Body of pancreas (tissue), 4 donors: Measurements from ENCODE around the gene CDC42SE2. TPM values are rescaled to one million over a fixed set of nuclear protein-coding genes. Genes with fewer than 3 reads are reported as not detected.
"Not testable (repeated sequence)": the region's sequence is repeated elsewhere in the genome, so short reads cannot be mapped to it uniquely, and the experiment has no call there.

Source experiments
- ATAC-seq: fragments of 150-250 bp; one replicate; pipeline ENCODE4 v1.9.1; 2016
- DNase-seq, 4 donors: peaks; one replicate each; pipeline ENCODE4 v3.0.0-alpha.2; 2019
- H3K27ac ChIP-seq, 4 donors: fragments of 200-600 bp; sonication (generic); 1 replicate in 3 of 4; 2 replicates in 1 of 4; pipeline versions ENCODE4 v1.5.1 to v1.6.1; 2016 to 2019; ENCODE audit warnings: mild to moderate bottlenecking in 1 of 4, mixed read lengths in 1 of 4, moderate library complexity in 1 of 4
- H3K27me3 ChIP-seq, 2 donors: fragments of 200-600 bp; sonication (generic); one replicate each; pipeline ENCODE4 v1.6.0; 2016; ENCODE audit warnings: mild to moderate bottlenecking in 1 of 2
- H3K36me3 ChIP-seq, 2 donors: fragments of 200-600 bp; sonication (generic); replicated peaks in 1 of 2; 2 replicates each; pipeline ENCODE4 v1.5.1; 2016; ENCODE audit warnings: low read depth in 2 of 2; ENCODE audit not compliant: insufficient read depth in 1 of 2
- H3K4me1 ChIP-seq: fragments of 200-600 bp; sonication (generic); one replicate; pipeline ENCODE4 v1.6.0; 2016
- H3K4me3 ChIP-seq, 2 donors: fragments of 200-600 bp; sonication (generic); 1 replicate in 1 of 2; 2 replicates in 1 of 2; pipeline ENCODE4 v1.5.1; 2016 to 2019
- H3K9me3 ChIP-seq, 3 donors: fragments of 200-600 bp; sonication (generic); 1 replicate in 2 of 3; 2 replicates in 1 of 3; pipeline ENCODE4 v1.5.1; 2016
- CTCF ChIP-seq, 7 experiments: fragments of 450-650 bp in 4 of 7; fragments of 200-600 bp in 3 of 7; sonication (generic) in 3 of 7; IDR thresholded peaks; one replicate each; pipeline ENCODE4 v1.5.1; 2016 to 2019; ENCODE audit warnings: antibody characterized with exemption in 7 of 7
- POLR2A ChIP-seq, 3 donors: fragments of 450-650 bp; IDR thresholded peaks; one replicate each; pipeline ENCODE4 v1.6.1; 2016; ENCODE audit warnings: antibody characterized with exemption in 3 of 3, mild to moderate bottlenecking in 2 of 3
- WGBS, 2 donors: methylation state at CpG; one replicate each; pipeline ENCODE4 v1.1.5; 2017; 5-methylcytosine and 5-hydroxymethylcytosine counted together
- intact Hi-C: fragments of 100-400 bp; cut with DNase I; formaldehyde crosslinking; loops from one replicate; pipeline ENCODE4 v1.15.1; 2023
- total RNA-seq, 2 donors: library from RNA; depleted of rRNA; stranded (reverse); fragments of >200 nt; gene quantifications; one replicate each; pipeline ENCODE4 v1.1.0, GENCODE V29; 2016

Gene CDC42SE2
- total RNA-seq, 2 donors from 2014 or later, result 23.4 to 33.5 TPM

- no peak for TF ChIP-seq CTCF (IDR thresholded peaks at IDR 0.05)
- TF ChIP-seq POLR2A (IDR thresholded peaks at IDR 0.05), result no peak
- intact Hi-C loops, result no loop called here
- Histone ChIP-seq H3K36me3 (no peaks in the 10 kb centered on the region), H3K4me3 (no peak overlapping the region), H3K27me3 (no peaks in the 10 kb centered on the region), H3K9me3 (no peaks in the 10 kb centered on the region), H3K27ac (no peak overlapping the region), H3K4me1 (peaks cover 22% of the 10 kb centered on the region)
- 85 to 87% methylated on average over 3 of the region's 3 CpGs for WGBS, 2 donors
- no peak for DNase-seq
- no peak for ATAC-seq
Observed at GRCh38 chr5:131328536-131329285, 64.9 kb downstream of the CDC42SE2 start.

- Histone ChIP-seq H3K36me3 (no peaks in the 10 kb centered on the region), H3K27me3 (no peaks in the 10 kb centered on the region), H3K4me3 (no peak overlapping the region), H3K27ac (no peak overlapping the region), H3K9me3 (no peaks in the 10 kb centered on the region), H3K4me1 (peaks cover 16% of the 10 kb centered on the region)
- no peak for TF ChIP-seq POLR2A (IDR thresholded peaks at IDR 0.05)
- TF ChIP-seq CTCF (IDR thresholded peaks at IDR 0.05), result no peak
- ATAC-seq (no peak), DNase-seq (no peak)
- 73 to 94% methylated on average over 2 of the region's 2 CpGs for WGBS, 2 donors
- intact Hi-C loops, result no loop called here
Observed at GRCh38 chr5:131329286-131329560, 65.4 kb downstream of the CDC42SE2 start.

- H3K9me3 ChIP-seq, result no peaks in the 10 kb centered on the region
- no peaks in the 10 kb centered on the region for H3K36me3 ChIP-seq
- intact Hi-C loops, result no loop called here
- WGBS, 2 donors, result 92 to 97% methylated on average over 5 of the region's 5 CpGs
- no peaks in the 10 kb centered on the region for H3K27me3 ChIP-seq
- no peak for TF ChIP-seq POLR2A (IDR thresholded peaks at IDR 0.05)
- no peak for TF ChIP-seq CTCF (IDR thresholded peaks at IDR 0.05)
- ATAC-seq (no peak), DNase-seq (no peak)
- H3K4me1 ChIP-seq, result peaks cover 8% of the 10 kb centered on the region
- H3K4me3 ChIP-seq, result no peak overlapping the region
- no peak overlapping the region for H3K27ac ChIP-seq
Observed at GRCh38 chr5:131330031-131330430, 66.2 kb downstream of the CDC42SE2 start.

GRCh38 chr5:131335756-131336155 lies 71.9 kb downstream of the CDC42SE2 start:
- H3K27me3 ChIP-seq, intact Hi-C loops, H3K27ac ChIP-seq, H3K9me3 ChIP-seq, H3K4me1 ChIP-seq, H3K36me3 ChIP-seq, DNase-seq, H3K4me3 ChIP-seq, ATAC-seq: not testable (repeated sequence)
- 94 to 100% methylated on average over 4 of the region's 4 CpGs for WGBS, 2 donors

- intact Hi-C loops, ATAC-seq, H3K27ac ChIP-seq, H3K4me1 ChIP-seq, H3K27me3 ChIP-seq, H3K4me3 ChIP-seq, DNase-seq, H3K36me3 ChIP-seq, H3K9me3 ChIP-seq: not testable (repeated sequence)
- 94 to 98% methylated on average over 12 of the region's 12 CpGs for WGBS, 2 donors
Observed at GRCh38 chr5:131336801-131337200, 72.9 kb downstream of the CDC42SE2 start.

GRCh38 chr5:131337240-131338050 lies 73.6 kb downstream of the CDC42SE2 start:
- H3K36me3 ChIP-seq, H3K4me3 ChIP-seq, ATAC-seq, H3K27me3 ChIP-seq, H3K9me3 ChIP-seq, H3K4me1 ChIP-seq, DNase-seq, H3K27ac ChIP-seq, intact Hi-C loops: not testable (repeated sequence)
- 98% methylated on average over 20 to 27 of the region's 27 CpGs for WGBS, 2 donors
